GM18499 (cell line): ENCODE results near the gene ZNF385B.

Experiments used
- ATAC-seq: cut with Tn5 transposase; IDR thresholded peaks from one replicate; pipeline ENCODE4 v1.9.1; 2021; ENCODE audit warnings: moderate number of reproducible peaks; ENCODE audit not compliant: insufficient read depth, unreplicated experiment

The ZNF385B gene

GRCh38 chr2:179758636-179759035 lies 102.8 kb downstream of the ZNF385B start:
- no peak for ATAC-seq

GRCh38 chr2:179751163-179751809 lies 110.1 kb downstream of the ZNF385B start:
- no peak for ATAC-seq

DNA sequence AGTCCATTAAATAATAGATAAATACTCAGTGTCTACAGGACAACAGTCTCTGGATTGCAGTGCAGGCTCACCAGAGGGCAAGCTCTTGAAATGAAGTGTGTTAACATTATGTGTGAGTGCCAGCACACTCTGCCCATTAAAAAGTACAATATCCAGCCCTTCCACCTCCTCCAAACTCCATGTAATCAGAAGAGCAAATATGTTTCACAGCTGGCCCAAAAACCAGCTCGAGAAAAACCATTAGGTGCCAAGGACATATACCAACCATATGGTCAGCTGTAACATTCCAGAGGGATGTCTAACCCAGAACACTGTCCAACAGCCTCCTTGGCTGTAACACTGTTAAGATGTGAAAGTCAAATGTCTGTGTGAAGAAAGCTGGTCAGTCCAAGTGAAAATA lies 112.2 kb downstream of the ZNF385B start:
- no peak for ATAC-seq

GRCh38 chr2:179746981-179747380 lies 114.4 kb downstream of the ZNF385B start:
- ATAC-seq: no peak

DNA sequence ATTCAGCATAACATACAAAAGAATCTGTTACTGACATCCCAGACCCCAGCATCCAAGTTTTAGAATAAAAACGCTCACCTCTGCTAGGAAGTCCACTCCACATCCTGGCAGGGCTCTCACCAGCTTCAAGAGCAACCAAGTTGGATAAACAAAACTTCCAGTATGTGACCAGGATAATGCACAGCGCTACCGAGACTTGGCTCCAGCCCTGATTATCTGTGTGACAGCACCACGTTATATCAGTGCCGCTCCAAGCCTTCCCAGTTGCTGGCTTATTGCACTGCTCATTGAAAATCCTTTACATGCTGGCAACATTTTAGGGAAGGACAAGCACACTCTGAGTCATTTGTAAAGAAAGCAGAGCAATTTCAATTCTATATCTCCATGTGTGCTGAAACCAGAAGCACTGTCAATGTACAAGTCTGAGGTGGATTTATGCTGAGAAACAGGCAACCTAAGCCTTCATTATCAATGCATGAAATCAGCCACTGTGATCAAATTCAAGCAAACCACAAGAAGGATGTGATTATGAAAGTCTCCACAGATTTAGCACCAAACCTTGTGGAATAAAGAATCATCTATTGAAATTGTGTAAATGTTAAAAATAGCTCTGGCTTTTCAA lies 115.7 kb downstream of the ZNF385B start:
- ATAC-seq: no peak

GRCh38 chr2:179744401-179744800 lies 117.0 kb downstream of the ZNF385B start:
- no peak for ATAC-seq

GRCh38 chr2:179741317-179741716 lies 120.1 kb downstream of the ZNF385B start:
- ATAC-seq: no peak

DNA sequence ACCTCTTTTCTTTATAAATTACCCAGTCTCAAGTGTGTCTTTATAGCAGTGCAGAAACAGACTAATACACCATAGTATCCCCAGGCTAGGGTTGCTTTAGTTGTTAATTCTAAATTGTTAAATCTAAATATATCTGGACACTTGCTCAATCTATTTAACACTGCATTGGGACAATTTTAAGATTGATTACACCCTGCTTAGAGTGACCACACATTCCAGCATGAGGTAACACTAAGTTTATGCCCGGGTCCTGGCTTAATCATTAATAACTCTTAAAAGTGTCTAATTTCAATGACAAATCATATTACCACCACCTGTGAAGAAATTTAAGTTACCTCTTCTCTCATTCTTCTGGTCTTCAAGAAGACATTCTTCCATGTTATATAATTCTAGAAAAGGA lies 131.4 kb downstream of the ZNF385B start:
- ATAC-seq: no peak

DNA sequence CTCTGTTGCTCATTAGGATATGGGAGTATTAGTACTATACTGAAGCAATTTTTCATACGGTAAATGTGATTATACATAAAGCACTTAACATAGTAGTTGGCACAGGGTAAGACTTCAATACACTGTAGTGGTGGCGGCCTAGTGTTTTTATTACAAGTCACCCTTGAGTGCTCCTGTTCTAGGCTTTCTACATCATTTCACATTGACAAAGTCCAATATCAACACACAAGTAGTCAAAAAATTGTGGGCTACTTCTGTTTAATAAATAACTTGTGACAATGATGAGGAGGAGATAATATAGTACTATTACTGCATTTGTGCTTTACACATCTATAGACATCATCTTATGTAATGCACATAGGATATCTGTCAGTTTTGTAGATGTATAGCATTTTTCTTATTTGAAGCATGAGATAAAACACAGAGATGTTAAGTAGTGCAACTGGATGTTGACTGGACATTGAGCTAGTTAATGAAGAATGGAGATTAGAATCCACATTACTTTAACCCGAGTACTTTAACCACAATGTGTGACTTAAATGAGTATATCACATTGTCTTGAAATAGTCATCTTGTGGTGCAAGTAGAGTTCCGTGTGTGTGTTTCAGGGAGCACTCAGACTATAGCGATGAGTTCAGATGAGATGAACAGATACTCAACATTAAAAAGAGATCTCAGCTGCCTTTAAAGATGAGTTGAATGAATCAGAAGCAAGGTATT lies 134.8 kb downstream of the ZNF385B start:
- no peak for ATAC-seq

DNA sequence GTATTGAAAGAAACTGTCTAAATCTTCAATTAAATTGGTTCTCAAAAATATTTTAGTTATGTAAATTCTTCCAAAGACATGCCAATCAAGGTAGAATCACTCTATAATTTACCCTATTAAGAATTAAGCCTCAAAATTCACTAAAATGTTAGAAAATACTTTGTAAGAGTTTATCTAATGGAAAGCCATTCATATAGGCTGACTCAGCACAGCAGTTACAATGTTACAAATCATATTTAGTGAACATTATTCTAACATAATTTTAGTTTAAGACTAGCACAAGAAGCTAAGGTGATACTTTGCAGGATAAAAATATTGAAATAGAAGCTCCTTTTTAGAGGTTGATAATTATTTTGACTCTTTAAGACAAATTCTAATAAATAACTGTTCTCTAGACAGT lies 137.0 kb downstream of the ZNF385B start:
- no peak for ATAC-seq

- ATAC-seq: no peak
Observed at GRCh38 chr2:179720173-179720772, 141.1 kb downstream of the ZNF385B start.

DNA sequence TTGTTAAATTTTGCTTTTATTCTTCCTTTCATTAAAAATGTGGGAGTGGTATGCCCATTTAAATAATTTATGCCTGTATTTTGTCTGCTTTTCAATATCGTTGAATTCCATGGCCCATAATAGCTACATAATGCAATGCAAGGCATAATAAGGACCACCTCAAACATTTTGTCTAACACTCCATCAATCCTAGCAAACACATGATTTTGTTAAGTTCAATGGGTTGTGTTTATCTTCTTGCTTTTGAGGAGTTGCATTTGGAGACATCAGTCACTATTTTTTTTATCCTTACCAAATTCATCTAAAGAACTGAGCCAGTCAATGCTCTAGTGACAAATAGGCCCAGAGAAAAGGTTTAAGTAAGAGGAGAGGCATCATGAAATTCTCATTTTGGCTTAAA lies 145.5 kb downstream of the ZNF385B start:
- no peak for ATAC-seq

DNA sequence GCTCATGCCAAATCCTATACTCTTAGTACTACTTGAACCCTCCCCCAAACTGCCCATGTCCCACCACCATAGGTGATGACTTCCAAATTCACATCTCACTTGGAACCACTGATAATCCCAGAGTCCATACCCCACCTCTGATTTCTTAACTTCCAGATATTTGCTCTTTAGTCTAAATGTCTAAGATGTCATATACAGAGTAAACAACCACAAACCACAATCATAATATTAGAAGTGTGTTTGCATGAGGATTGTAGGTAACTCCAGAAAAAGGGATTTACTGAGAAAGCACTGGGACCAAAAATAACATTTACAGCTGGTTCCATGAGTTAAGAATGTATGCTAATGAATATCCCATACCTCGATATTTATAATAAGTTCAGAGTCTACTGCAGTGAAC lies 146.2 kb downstream of the ZNF385B start:
- ATAC-seq: no peak

DNA sequence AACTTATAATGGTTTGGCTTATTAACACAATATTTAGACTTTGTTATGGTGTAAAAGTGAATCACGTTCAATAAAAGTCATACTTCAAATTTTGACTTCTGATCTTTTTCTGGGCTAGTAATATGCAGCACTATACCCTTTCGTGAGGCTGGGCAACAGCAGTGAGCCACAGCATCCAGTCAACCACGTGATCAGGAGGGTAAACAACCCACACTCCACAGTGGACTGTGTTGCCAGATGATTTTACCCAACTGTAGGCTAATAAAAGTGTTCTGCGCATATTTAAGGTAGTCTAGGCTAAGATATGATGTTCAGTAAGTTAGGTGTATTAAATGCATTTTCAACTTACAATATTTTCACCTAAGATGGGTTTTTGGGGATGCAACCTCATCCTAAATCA lies 148.6 kb downstream of the ZNF385B start:
- ATAC-seq: no peak

GRCh38 chr2:179711375-179711774 lies 150.0 kb downstream of the ZNF385B start:
- no peak for ATAC-seq

DNA sequence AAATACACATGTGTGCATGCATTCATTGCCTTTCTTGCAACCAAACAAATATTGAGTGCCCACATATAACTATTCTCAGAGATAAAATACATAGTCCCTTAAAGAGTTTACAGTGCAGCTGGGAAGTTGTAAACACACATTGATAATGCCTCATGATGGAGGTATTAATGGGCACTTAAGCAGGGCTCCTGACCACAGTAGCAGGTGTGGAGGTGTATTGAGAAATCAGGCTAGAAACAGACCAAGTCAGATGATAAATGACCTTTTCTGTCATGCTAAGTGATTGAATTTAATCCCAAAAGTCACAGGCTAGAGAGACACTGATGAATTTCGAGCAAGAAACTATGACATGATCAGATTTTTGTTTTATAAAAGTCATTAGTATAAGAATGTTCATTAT lies 157.7 kb downstream of the ZNF385B start:
- no peak for ATAC-seq

- no peak for ATAC-seq
Observed at GRCh38 chr2:179702912-179703311, 158.5 kb downstream of the ZNF385B start.

GRCh38 chr2:179701524-179702110 lies 159.8 kb downstream of the ZNF385B start:
- ATAC-seq: no peak

GRCh38 chr2:179695486-179695885 lies 165.9 kb downstream of the ZNF385B start:
- no peak for ATAC-seq

- ATAC-seq: no peak
Observed at GRCh38 chr2:179694963-179695362, 166.4 kb downstream of the ZNF385B start.

GRCh38 chr2:179692610-179693009 lies 168.8 kb downstream of the ZNF385B start:
- ATAC-seq: no peak
